Gastrocnemius medialis (tissue), 4 donors: ENCODE results near the gene PHACTR1. TPM values are rescaled to one million over a fixed set of nuclear protein-coding genes. Genes with fewer than 3 reads are reported as not detected.

ENCODE experiments used
- ATAC-seq, 2 donors: fragments of 150-250 bp; one replicate each; pipeline ENCODE4 v1.9.1; 2016
- DNase-seq, 2 donors: peaks; one replicate each; pipeline ENCODE4 v3.0.0-alpha.2; 2019
- H3K27ac ChIP-seq, 4 donors: fragments of 200-600 bp; sonication (generic); 1 replicate in 1 of 4; 2 replicates in 3 of 4; pipeline ENCODE4 v1.5.1; 2016 to 2018; ENCODE audit warnings: mild to moderate bottlenecking in 2 of 4, moderate library complexity in 1 of 4
- H3K27me3 ChIP-seq, 3 donors: fragments of 200-600 bp; sonication (generic) in 2 of 3; 1 replicate in 1 of 3; 2 replicates in 2 of 3; pipeline versions ENCODE4 v1.5.1 to v1.6.0; 2016 to 2019; ENCODE audit warnings: mild to moderate bottlenecking in 1 of 3, moderate library complexity in 1 of 3
- H3K36me3 ChIP-seq, 2 donors: fragments of 200-600 bp; sonication (generic) in 1 of 2; one replicate each; pipeline ENCODE4 v1.5.1; 2017 to 2018
- H3K4me1 ChIP-seq, 2 donors: fragments of 200-600 bp; sonication (generic) in 1 of 2; one replicate each; pipeline ENCODE4 v1.5.1; 2016 to 2017; ENCODE audit warnings: mild to moderate bottlenecking in 2 of 2
- H3K4me3 ChIP-seq, 4 donors: fragments of 200-600 bp; sonication (generic) in 3 of 4; 1 replicate in 1 of 4; 2 replicates in 3 of 4; pipeline ENCODE4 v1.5.1; 2016 to 2019; ENCODE audit warnings: mild to moderate bottlenecking in 2 of 4
- H3K9me3 ChIP-seq, 3 donors: fragments of 200-600 bp; sonication (generic) in 2 of 3; 1 replicate in 1 of 3; 2 replicates in 2 of 3; pipeline ENCODE4 v1.5.1; 2016 to 2019
- CTCF ChIP-seq, 5 experiments: fragments of 450-650 bp in 3 of 5; fragments of 200-600 bp in 2 of 5; sonication (generic) in 2 of 5; IDR thresholded peaks in 4 of 5; conservative IDR thresholded peaks in 1 of 5; 1 replicate in 4 of 5; 2 replicates in 1 of 5; pipeline ENCODE4 v1.5.1; 2016 to 2019; ENCODE audit warnings: antibody characterized with exemption in 5 of 5, mild to moderate bottlenecking in 3 of 5, moderate library complexity in 3 of 5
- POLR2A ChIP-seq, 2 donors: fragments of 450-650 bp; IDR thresholded peaks; one replicate each; pipeline ENCODE4 v1.6.1; 2017; ENCODE audit warnings: antibody characterized with exemption in 2 of 2, mild to moderate bottlenecking in 2 of 2, moderate library complexity in 2 of 2
- in situ Hi-C, 4 donors: fragments of 200-750 bp; cut with MboI; loops; one replicate each; pipeline versions ENCODE4 v1.15.0 to v1.8.0; 2017; ENCODE audit warnings: low sequenced_read_pairs in 4 of 4
- intact Hi-C: fragments of 100-400 bp; cut with DNase I; formaldehyde crosslinking; loops from one replicate; pipeline ENCODE4 v1.15.1; 2023; ENCODE audit warnings: low total_unique reads
- total RNA-seq, 4 donors: library from RNA; depleted of rRNA; stranded (reverse); fragments of >200 nt; gene quantifications; one replicate each; pipeline versions ENCODE4 v1.1.0 to v1.2.3, GENCODE V29; 2016

PHACTR1 gene
- total RNA-seq, 4 donors from 2014 or later = 0.07 to 0.82 (median 0.21) TPM

GRCh38 chr6:12698298-12698697, 18.3 kb upstream of the PHACTR1 start:
- H3K4me1 ChIP-seq = no peaks in the 10 kb centered on the region
- no peak overlapping the region for H3K27ac ChIP-seq
- H3K36me3 ChIP-seq = no peaks in the 10 kb centered on the region
- ATAC-seq = no peak
- no peak overlapping the region for H3K4me3 ChIP-seq
- H3K9me3 ChIP-seq = no peaks in the 10 kb centered on the region
- TF ChIP-seq POLR2A (IDR thresholded peaks at IDR 0.05) = no peak
- no peak for TF ChIP-seq CTCF (IDR thresholded peaks at IDR 0.05 in 4 of 5, conservative IDR thresholded peaks at IDR 0.05 in 1 of 5)
- no peak for DNase-seq
- no peaks in the 10 kb centered on the region for H3K27me3 ChIP-seq
- intact Hi-C loops (no loop called here), in situ Hi-C loops (no loop called here)

- H3K4me1 ChIP-seq = no peaks in the 10 kb centered on the region
- H3K9me3 ChIP-seq = no peaks in the 10 kb centered on the region
- no peak for ATAC-seq
- H3K27ac ChIP-seq = no peak overlapping the region
- no peak for TF ChIP-seq CTCF (IDR thresholded peaks at IDR 0.05 in 4 of 5, conservative IDR thresholded peaks at IDR 0.05 in 1 of 5)
- TF ChIP-seq POLR2A (IDR thresholded peaks at IDR 0.05) = no peak
- no peaks in the 10 kb centered on the region for H3K36me3 ChIP-seq
- no peak overlapping the region for H3K4me3 ChIP-seq
- in situ Hi-C loops (no loop called here), intact Hi-C loops (no loop called here)
- no peaks in the 10 kb centered on the region for H3K27me3 ChIP-seq
- no peak for DNase-seq
Observed at GRCh38 chr6:12704946-12705345, 11.6 kb upstream of the PHACTR1 start.

GRCh38 chr6:12709116-12709515, 7.5 kb upstream of the PHACTR1 start:
- DNase-seq = no peak
- H3K27me3 ChIP-seq = peaks cover 0 to 3% (median 0%) of the 10 kb centered on the region in 3 donors
- TF ChIP-seq CTCF (IDR thresholded peaks at IDR 0.05 in 4 of 5, conservative IDR thresholded peaks at IDR 0.05 in 1 of 5) (no peak), POLR2A (IDR thresholded peaks at IDR 0.05) (no peak)
- no peaks in the 10 kb centered on the region for H3K4me1 ChIP-seq
- H3K27ac ChIP-seq = no peak overlapping the region
- ATAC-seq = no peak
- intact Hi-C loops = no loop called here
- in situ Hi-C loops = no loop called here
- H3K36me3 ChIP-seq = no peaks in the 10 kb centered on the region
- H3K9me3 ChIP-seq = no peaks in the 10 kb centered on the region
- H3K4me3 ChIP-seq = no peak overlapping the region

- H3K27me3 ChIP-seq = peaks cover 0 to 3% (median 0%) of the 10 kb centered on the region in 3 donors
- no peak for ATAC-seq
- no peaks in the 10 kb centered on the region for H3K9me3 ChIP-seq
- TF ChIP-seq POLR2A (IDR thresholded peaks at IDR 0.05) (no peak), CTCF (IDR thresholded peaks at IDR 0.05 in 4 of 5, conservative IDR thresholded peaks at IDR 0.05 in 1 of 5) (no peak)
- no peak for DNase-seq
- H3K4me1 ChIP-seq = no peaks in the 10 kb centered on the region
- in situ Hi-C loops (no loop called here), intact Hi-C loops (no loop called here)
- H3K36me3 ChIP-seq = no peaks in the 10 kb centered on the region
- no peak overlapping the region for H3K27ac ChIP-seq
- H3K4me3 ChIP-seq = no peak overlapping the region
Observed at GRCh38 chr6:12709556-12710232, 6.9 kb upstream of the PHACTR1 start.

GRCh38 chr6:12710921-12711320, 5.6 kb upstream of the PHACTR1 start:
- ATAC-seq = no peak
- no peaks in the 10 kb centered on the region for H3K36me3 ChIP-seq
- no peak overlapping the region for H3K27ac ChIP-seq
- intact Hi-C loops = no loop called here
- DNase-seq = no peak
- H3K4me1 ChIP-seq = no peaks in the 10 kb centered on the region
- H3K4me3 ChIP-seq = no peak overlapping the region
- TF ChIP-seq CTCF (IDR thresholded peaks at IDR 0.05 in 4 of 5, conservative IDR thresholded peaks at IDR 0.05 in 1 of 5) (no peak), POLR2A (IDR thresholded peaks at IDR 0.05) (no peak)
- H3K9me3 ChIP-seq = no peaks in the 10 kb centered on the region
- peaks cover 0 to 3% (median 0%) of the 10 kb centered on the region in 3 donors for H3K27me3 ChIP-seq
- in situ Hi-C loops = no loop called here
